CD1c-positive myeloid dendritic cell (primary cell): ENCODE results near the gene CKB.
"Not testable (repeated sequence)": the region's sequence is repeated elsewhere in the genome, so short reads cannot be mapped to it uniquely, and the experiment has no call there.

Experiments used
- DNase-seq: peaks from one replicate; pipeline ENCODE4 v3.0.0-alpha.2; 2016; ENCODE audit errors: extremely low spot score

Gene CKB

GRCh38 chr14:103526247-103526913, 3.8 kb upstream of the CKB start:
- DNase-seq: peak; percentile 74

- not testable (repeated sequence) for DNase-seq
Measured at GRCh38 chr14:103525430-103526246, 3.0 kb upstream of the CKB start.

- DNase-seq: no peak
Measured at GRCh38 chr14:103524002-103524935, 1.6 kb upstream of the CKB start.

GRCh38 chr14:103523575-103523954, 935 bp upstream of the CKB start:
- DNase-seq: no peak

GRCh38 chr14:103521951-103522563, 573 bp downstream of the CKB start:
- peak; percentile 17 for DNase-seq

GRCh38 chr14:103521438-103521950, 1.1 kb downstream of the CKB start:
- no peak for DNase-seq

- peak; percentile 89 for DNase-seq
Measured at GRCh38 chr14:103520657-103521437, 1.8 kb downstream of the CKB start.

GRCh38 chr14:103520269-103520656, 2.4 kb downstream of the CKB start:
- DNase-seq: no peak

GRCh38 chr14:103519837-103520212, 2.8 kb downstream of the CKB start:
- DNase-seq: no peak

- no peak for DNase-seq
Measured at GRCh38 chr14:103519043-103519836, 3.4 kb downstream of the CKB start.

GRCh38 chr14:103518422-103519042, 4.1 kb downstream of the CKB start:
- DNase-seq: peak; percentile 51

GRCh38 chr14:103517721-103518421, 4.8 kb downstream of the CKB start:
- no peak for DNase-seq

- DNase-seq: no peak
Measured at GRCh38 chr14:103517174-103517566, 5.5 kb downstream of the CKB start.

- DNase-seq: no peak
Measured at GRCh38 chr14:103516426-103517173, 6.0 kb downstream of the CKB start.

- DNase-seq: no peak
Measured at GRCh38 chr14:103514596-103515421, 7.8 kb downstream of the CKB start.

- DNase-seq: peak; percentile 78
Measured at GRCh38 chr14:103512701-103513611, 9.7 kb downstream of the CKB start.
